Keratinocyte (primary cell): ENCODE results near the gene KCNT2. TPM values are rescaled to one million over a fixed set of nuclear protein-coding genes. Genes with fewer than 3 reads are reported as not detected.

ENCODE experiments used
- DNase-seq: peaks from one replicate; pipeline ENCODE4 v3.0.0-alpha.2; 2011; ENCODE audit warnings: low read depth, missing footprints, low spot score
- FAIRE-seq: peaks from 2 replicates; lab custom pipeline; 2011; peaks lifted over from hg19 to GRCh38; lab: Jason Lieb, UNC
- H2AFZ ChIP-seq: 2 replicates; pipeline ENCODE4 v1.6.0; 2012; ENCODE audit warnings: low read length, control low read depth, inconsistent platforms; ENCODE audit not compliant: control insufficient read depth
- H3K27ac ChIP-seq: 2 replicates; pipeline ENCODE4 v1.5.1; 2011; ENCODE audit warnings: low read length; ENCODE audit not compliant: control insufficient read depth, insufficient read depth
- H3K27me3 ChIP-seq: 3 replicates; pipeline ENCODE4 v1.6.0; 2011; ENCODE audit warnings: low read length; ENCODE audit not compliant: control insufficient read depth, insufficient read depth; ENCODE audit errors: extremely low read depth
- H3K36me3 ChIP-seq, 2 experiments: 2 replicates in 1 of 2; 3 replicates in 1 of 2; pipeline ENCODE4 v1.5.1; 2011; ENCODE audit warnings: low read length in 2 of 2, mild to moderate bottlenecking in 1 of 2; ENCODE audit not compliant: control insufficient read depth in 2 of 2, insufficient read depth in 2 of 2; ENCODE audit errors: extremely low read depth in 1 of 2
- H3K4me1 ChIP-seq: 3 replicates; pipeline ENCODE4 v1.5.1; 2011; ENCODE audit warnings: low read length; ENCODE audit not compliant: control insufficient read depth, insufficient read depth; ENCODE audit errors: extremely low read depth
- H3K4me2 ChIP-seq: 3 replicates; pipeline ENCODE4 v1.6.0; 2011; ENCODE audit warnings: low read depth, low read length; ENCODE audit not compliant: control insufficient read depth, insufficient read depth; ENCODE audit errors: extremely low read depth
- H3K4me3 ChIP-seq, 3 experiments: fragments of 200-600 bp in 1 of 3; sonication (generic) in 1 of 3; 2 replicates in 2 of 3; 3 replicates in 1 of 3; pipeline ENCODE4 v1.5.1; 2011 to 2016; ENCODE audit warnings: low read length in 3 of 3, mild to moderate bottlenecking in 3 of 3, control low read depth in 2 of 3, inconsistent platforms in 1 of 3, low read depth in 1 of 3, mixed read lengths in 1 of 3, mixed run types in 1 of 3, moderate library complexity in 1 of 3; ENCODE audit not compliant: control insufficient read depth in 2 of 3, insufficient read depth in 2 of 3; ENCODE audit errors: extremely low read depth in 1 of 3
- H3K79me2 ChIP-seq: 2 replicates; pipeline ENCODE4 v1.6.0; 2012; ENCODE audit warnings: low read length; ENCODE audit not compliant: control insufficient read depth, insufficient read depth
- H3K9ac ChIP-seq: 3 replicates; pipeline ENCODE4 v1.6.0; 2011; ENCODE audit warnings: low read length; ENCODE audit not compliant: control insufficient read depth, insufficient read depth; ENCODE audit errors: extremely low read depth
- H3K9me1 ChIP-seq: 3 replicates; pipeline ENCODE4 v1.6.0; 2011; ENCODE audit warnings: low read length; ENCODE audit not compliant: control insufficient read depth, insufficient read depth; ENCODE audit errors: extremely low read depth
- H3K9me3 ChIP-seq: 2 replicates; pipeline ENCODE4 v1.5.1; 2012; ENCODE audit warnings: low read depth, low read length; ENCODE audit not compliant: control insufficient read depth
- H4K20me1 ChIP-seq: 3 replicates; pipeline ENCODE4 v1.6.0; 2011; ENCODE audit warnings: low read length; ENCODE audit not compliant: control insufficient read depth, insufficient read depth; ENCODE audit errors: extremely low read depth
- CTCF ChIP-seq, 3 experiments: IDR thresholded peaks in 1 of 3; conservative IDR thresholded peaks in 1 of 3; optimal IDR thresholded peaks in 1 of 3; 2 replicates in 2 of 3; 3 replicates in 1 of 3; pipeline versions ENCODE3 to v1.5.1; 2011; ENCODE audit warnings: low read length in 3 of 3, mild to moderate bottlenecking in 3 of 3, moderate library complexity in 2 of 3, control low read depth in 1 of 3, inconsistent platforms in 1 of 3; ENCODE audit not compliant: insufficient read depth in 2 of 3; ENCODE audit errors: extremely low read depth in 1 of 3
- EZH2 ChIP-seq: IDR thresholded peaks from one replicate; pipeline ENCODE4 v1.6.1; 2012; ENCODE audit warnings: inconsistent platforms, mild to moderate bottlenecking, low read length, moderate library complexity
- dilution Hi-C: fragments of 300-500 bp; cut with MboI; formaldehyde crosslinking; loops from one replicate; pipeline ENCODE4 v1.7.0; 2020; ENCODE audit warnings: low sequenced_read_pairs; ENCODE audit not compliant: extremely low pct_ligation_motif_present
- polyA plus RNA-seq, 5 experiments: library from polyadenylated mRNA; depleted of rRNA in 3 of 5; stranded (reverse) in 3 of 5; stranded (forward) in 1 of 5; unstranded in 1 of 5; fragments of >200 nt; gene quantifications; 1 replicate in 1 of 5; 2 replicates in 3 of 5; 3 replicates in 1 of 5; pipeline versions ENCODE4 v1.2.1 to v1.2.3, GENCODE V29; 2011 to 2012; ENCODE audit warnings: missing spikeins in 2 of 5, low read depth in 1 of 5, low replicate concordance in 1 of 5

Gene KCNT2
- polyA plus RNA-seq, 1 donor (not counting 4 experiments of a cell fraction or from before 2014, with no cell fraction given), result not detected

DNA sequence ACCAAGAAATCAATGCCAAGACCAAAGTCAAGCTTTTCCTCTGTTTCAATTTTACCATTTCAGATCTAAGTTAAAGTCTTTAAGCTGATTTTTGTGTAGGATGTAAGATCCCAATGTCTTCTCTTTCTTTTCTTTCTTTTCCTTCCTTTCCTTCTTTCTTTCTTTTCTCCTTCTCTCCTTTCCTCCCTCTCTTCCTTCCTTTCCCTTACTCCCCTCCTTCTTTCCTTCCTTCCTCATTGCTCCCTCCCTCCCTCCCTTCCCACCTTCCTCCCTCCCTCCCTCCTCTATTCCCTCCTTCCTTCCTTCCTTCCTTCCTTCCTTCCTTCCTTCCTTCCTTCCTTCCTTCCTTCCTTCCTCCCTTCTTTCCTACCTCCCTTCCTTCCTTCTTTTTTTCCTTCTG, 197.5 kb downstream of the KCNT2 start:
- dilution Hi-C loops, result no loop called here

GRCh38 chr1:196409586-196409985, 198.7 kb downstream of the KCNT2 start:
- DNase-seq (no peak), FAIRE-seq (no peak)
- dilution Hi-C loops, result no loop called here
- Histone ChIP-seq H3K4me2 (no peak overlapping the region), H3K9ac (no peak overlapping the region), H3K4me1 (no peaks in the 10 kb centered on the region), H3K36me3 (no peaks in the 10 kb centered on the region), H3K27me3 (no peaks in the 10 kb centered on the region), H3K4me3 (no peak overlapping the region), H2AFZ (no peak overlapping the region), H3K79me2 (no peaks in the 10 kb centered on the region), H3K27ac (no peak overlapping the region), H3K9me1 (no peaks in the 10 kb centered on the region), H4K20me1 (no peaks in the 10 kb centered on the region), H3K9me3 (no peaks in the 10 kb centered on the region)
- TF ChIP-seq CTCF (optimal IDR thresholded peaks at IDR 0.05 in 1 of 3, IDR thresholded peaks at IDR 0.05 in 1 of 3, conservative IDR thresholded peaks at IDR 0.05 in 1 of 3; ENCODE audit: extremely low read depth in 1 of 3, insufficient read depth in 2 of 3, low read length in 3 of 3), result no peak
- no peak for TF ChIP-seq EZH2

More for the DNA sequence above, 197.5 kb downstream of the KCNT2 start:
- Histone ChIP-seq H3K27ac (no peak overlapping the region), H3K9me3 (no peaks in the 10 kb centered on the region), H2AFZ (no peak overlapping the region), H3K27me3 (no peaks in the 10 kb centered on the region), H4K20me1 (no peaks in the 10 kb centered on the region), H3K4me2 (no peak overlapping the region), H3K4me3 (no peak overlapping the region), H3K9ac (no peak overlapping the region), H3K79me2 (no peaks in the 10 kb centered on the region), H3K9me1 (no peaks in the 10 kb centered on the region), H3K4me1 (no peaks in the 10 kb centered on the region), H3K36me3 (no peaks in the 10 kb centered on the region)
- TF ChIP-seq CTCF (optimal IDR thresholded peaks at IDR 0.05 in 1 of 3, IDR thresholded peaks at IDR 0.05 in 1 of 3, conservative IDR thresholded peaks at IDR 0.05 in 1 of 3; ENCODE audit: extremely low read depth in 1 of 3, insufficient read depth in 2 of 3, low read length in 3 of 3) (no peak), EZH2 (no peak)
- FAIRE-seq (no peak), DNase-seq (no peak)
